Endothelial cell of umbilical vein (primary cell): Measurements from ENCODE around the gene CNIH1. TPM values are rescaled to one million over a fixed set of nuclear protein-coding genes. Genes with fewer than 3 reads are reported as not detected.

Experiments used
- BruUV-seq: library from RNA; stranded (reverse); fragments of 400-500 nt; replicated peaks from 2 replicates; lab custom pipeline; 2021; lab: Mats Ljungman, UMichigan
- CTCF ChIA-PET: fragments of 300-600, 350-600 bp; sonication (Branson Sonifier 250); formaldehyde crosslinking; loops from one replicate; lab custom pipeline; 2021; ENCODE audit warnings: antibody characterized with exemption, inconsistent platforms; lab: Charles Lee
- POLR2A ChIA-PET: fragments of 300-600, 350-600 bp; sonication (Branson Sonifier 250); formaldehyde crosslinking; loops from one replicate; lab custom pipeline; 2021; ENCODE audit warnings: antibody characterized with exemption, inconsistent platforms; lab: Charles Lee
- DNase-seq: peaks from one replicate; pipeline ENCODE4 v3.0.0-alpha.2; 2011; ENCODE audit warnings: low read depth, low spot score
- FAIRE-seq: peaks from 2 replicates; lab custom pipeline; 2011; peaks lifted over from hg19 to GRCh38; lab: Jason Lieb, UNC
- H2AFZ ChIP-seq: 2 replicates; pipeline ENCODE4 v1.6.0; 2012; ENCODE audit warnings: low read depth, low read length, control low read depth, inconsistent platforms
- H3K27ac ChIP-seq: 2 replicates; pipeline ENCODE4 v1.5.1; 2011; ENCODE audit warnings: low read depth, mild to moderate bottlenecking, control low read depth, low read length, moderate library complexity; ENCODE audit not compliant: insufficient read depth
- H3K27me3 ChIP-seq, 2 experiments: 2 replicates each; pipeline versions ENCODE4 v1.6.0 to v1.6.1; 2011; ENCODE audit warnings: low read length in 2 of 2, mixed read lengths in 1 of 2; ENCODE audit not compliant: control insufficient read depth in 2 of 2, insufficient read depth in 2 of 2
- H3K36me3 ChIP-seq, 2 experiments: 2 replicates in 1 of 2; 3 replicates in 1 of 2; pipeline ENCODE4 v1.5.1; 2011; ENCODE audit warnings: low read length in 2 of 2, mild to moderate bottlenecking in 1 of 2, moderate library complexity in 1 of 2; ENCODE audit not compliant: control insufficient read depth in 2 of 2, insufficient read depth in 2 of 2; ENCODE audit errors: extremely low read depth in 1 of 2
- H3K4me1 ChIP-seq: 3 replicates; pipeline ENCODE4 v1.5.1; 2011; ENCODE audit warnings: mild to moderate bottlenecking, low read length; ENCODE audit not compliant: control insufficient read depth, insufficient read depth; ENCODE audit errors: extremely low read depth
- H3K4me2 ChIP-seq: 2 replicates; pipeline ENCODE4 v1.6.1; 2011; ENCODE audit warnings: low read length, control low read depth, mixed read lengths; ENCODE audit not compliant: insufficient read depth
- H3K4me3 ChIP-seq, 3 experiments: fragments of 200-600 bp in 1 of 3; sonication (generic), shearing (Covaris generic) in 1 of 3; replicated peaks in 1 of 3; 2 replicates each; pipeline ENCODE4 v1.5.1; 2011 to 2016; ENCODE audit warnings: control low read depth in 3 of 3, low read length in 3 of 3, mild to moderate bottlenecking in 2 of 3, inconsistent platforms in 1 of 3, low read depth in 1 of 3, moderate library complexity in 1 of 3; ENCODE audit not compliant: insufficient read depth in 1 of 3
- H3K79me2 ChIP-seq: 2 replicates; pipeline ENCODE4 v1.6.0; 2012; ENCODE audit warnings: low read length, inconsistent platforms; ENCODE audit not compliant: control insufficient read depth, insufficient read depth
- H3K9ac ChIP-seq: replicated peaks from 2 replicates; pipeline ENCODE3; 2011; ENCODE audit warnings: low read length, control low read depth; ENCODE audit not compliant: insufficient read depth; ENCODE audit errors: extremely low read depth
- H3K9me1 ChIP-seq: replicated peaks from 3 replicates; pipeline ENCODE4 v1.6.0; 2011; ENCODE audit warnings: mild to moderate bottlenecking, low read length; ENCODE audit not compliant: control insufficient read depth, insufficient read depth; ENCODE audit errors: extremely low read depth
- H3K9me3 ChIP-seq: replicated peaks from 2 replicates; pipeline ENCODE4 v1.5.1; 2012; ENCODE audit warnings: low read length, inconsistent platforms; ENCODE audit not compliant: control insufficient read depth, insufficient read depth
- H4K20me1 ChIP-seq: replicated peaks from 2 replicates; pipeline ENCODE3; 2011; ENCODE audit warnings: mild to moderate bottlenecking, low read length; ENCODE audit not compliant: control insufficient read depth, insufficient read depth; ENCODE audit errors: extremely low read depth
- EZH2 ChIP-seq: IDR thresholded peaks from 2 replicates; pipeline ENCODE4 v1.6.1; 2012; ENCODE audit warnings: borderline replicate concordance, low read depth, mild to moderate bottlenecking, moderate library complexity, low read length, inconsistent platforms; ENCODE audit not compliant: severe bottlenecking
- FOS ChIP-seq: IDR thresholded peaks from 2 replicates; pipeline ENCODE4 v1.6.1; 2011; ENCODE audit warnings: mild to moderate bottlenecking, low read length, moderate library complexity, borderline replicate concordance; ENCODE audit not compliant: insufficient read depth
- GATA2 ChIP-seq: IDR thresholded peaks from 2 replicates; pipeline ENCODE4 v1.7.0; 2011; ENCODE audit warnings: low read depth, mild to moderate bottlenecking, moderate library complexity, mixed read lengths, low read length; ENCODE audit not compliant: insufficient read length, insufficient read depth
- JUN ChIP-seq: IDR thresholded peaks from 2 replicates; pipeline ENCODE4 v1.6.1; 2011; ENCODE audit warnings: borderline replicate concordance, low read depth; ENCODE audit not compliant: insufficient read length, insufficient read depth
- MYC ChIP-seq: IDR thresholded peaks from one replicate; pipeline ENCODE4 v1.6.1; 2011; ENCODE audit warnings: mild to moderate bottlenecking, low read depth, low read length
- POLR2A ChIP-seq: IDR thresholded peaks from 2 replicates; pipeline ENCODE4 v1.6.1; 2012; ENCODE audit warnings: low read depth, mild to moderate bottlenecking, control low read depth, low read length
- POLR2AphosphoS5 ChIP-seq: IDR thresholded peaks from 2 replicates; pipeline ENCODE4 v1.6.1; 2012; ENCODE audit warnings: low read depth, mild to moderate bottlenecking, control low read depth, low read length, moderate library complexity; ENCODE audit not compliant: insufficient read depth
- dilution Hi-C: fragments of 300-500 bp; cut with MboI; formaldehyde crosslinking; loops from one replicate; pipeline ENCODE4 v1.15.0; 2019; ENCODE audit warnings: low sequenced_read_pairs; ENCODE audit not compliant: extremely low pct_ligation_motif_present
- intact Hi-C: fragments of 100-400 bp; cut with micrococcal nuclease; formaldehyde crosslinking; loops from one replicate; pipeline ENCODE4 v1.10.0; 2022
- polyA plus RNA-seq, 4 experiments: library from polyadenylated mRNA; depleted of rRNA in 3 of 4; stranded (reverse) in 3 of 4; unstranded in 1 of 4; fragments of >200 nt; gene quantifications; 2 replicates each; pipeline versions ENCODE4 v1.2.1 to v1.2.3, GENCODE V29; 2011 to 2012; ENCODE audit warnings: missing spikeins in 1 of 4
- total RNA-seq: library from RNA; stranded (reverse); gene quantifications from 2 replicates; pipeline ENCODE4 v1.2.3, GENCODE V29; 2021
- TF ChIP-seq, protein P1 (sequence below), 2 donors: IDR thresholded peaks; 1 replicate in 1 of 2; 2 replicates in 1 of 2; pipeline ENCODE4 v1.5.1; 2011; ENCODE audit warnings: low read length in 2 of 2, mild to moderate bottlenecking in 2 of 2, moderate library complexity in 2 of 2, control low read depth in 1 of 2, inconsistent platforms in 1 of 2, low read depth in 1 of 2; ENCODE audit not compliant: insufficient read depth in 1 of 2; ENCODE audit errors: extremely low read depth in 1 of 2
- TF ChIP-seq, protein P2 (sequence below): IDR thresholded peaks from 2 replicates; pipeline ENCODE4 v1.6.1; 2011; ENCODE audit not compliant: insufficient read depth, insufficient read length

CNIH1 gene
- total and polyA plus RNA-seq, 2 donors (not counting 3 experiments of a cell fraction or from before 2014, with no cell fraction given) = 125 to 328 TPM

DNA sequence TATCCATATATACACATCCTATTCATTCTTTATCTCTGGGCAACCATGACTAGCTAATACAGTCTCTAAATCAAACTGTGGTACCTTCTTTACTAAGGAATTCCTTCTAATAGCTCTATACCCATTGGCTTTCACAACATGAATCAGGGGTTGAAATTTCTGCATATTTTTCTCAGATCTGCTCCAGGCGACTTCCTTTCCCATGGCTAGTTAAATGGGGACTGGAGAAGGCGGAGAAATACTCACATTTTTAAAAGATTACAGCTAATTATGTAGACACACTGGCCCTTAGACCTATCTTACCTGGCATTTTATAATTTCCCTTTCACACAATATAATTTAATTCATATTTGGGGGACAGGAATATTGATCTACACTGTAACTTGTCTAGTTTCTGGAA is 45.5 kb downstream of the CNIH1 start:
- intact Hi-C loops (loop anchor here (2.0 kb wide), 2 partner anchors 31 to 45 kb away; partner anchors contain the start of gene CNIH1), dilution Hi-C loops (no loop called here)
- Histone ChIP-seq H3K4me3 (no peak overlapping the region), H3K4me2 (no peak overlapping the region), H3K79me2 (peaks cover 13% of the 10 kb centered on the region), H3K27me3 (peaks cover 0 to 10% of the 10 kb centered on the region in 2 experiments), H2AFZ (no peak overlapping the region), H3K9ac (no peak overlapping the region), H3K36me3 (no peaks in the 10 kb centered on the region), H3K9me1 (no peaks in the 10 kb centered on the region), H3K27ac (no peak overlapping the region), H3K9me3 (no peaks in the 10 kb centered on the region), H4K20me1 (no peaks in the 10 kb centered on the region), H3K4me1 (peaks cover 8% of the 10 kb centered on the region)
- TF ChIP-seq FOS (no peak), POLR2A (no peak), POLR2AphosphoS5 (no peak), MYC (no peak), EZH2 (no peak), GATA2 (no peak), JUN (no peak)
- TF ChIP-seq, protein P1, sequence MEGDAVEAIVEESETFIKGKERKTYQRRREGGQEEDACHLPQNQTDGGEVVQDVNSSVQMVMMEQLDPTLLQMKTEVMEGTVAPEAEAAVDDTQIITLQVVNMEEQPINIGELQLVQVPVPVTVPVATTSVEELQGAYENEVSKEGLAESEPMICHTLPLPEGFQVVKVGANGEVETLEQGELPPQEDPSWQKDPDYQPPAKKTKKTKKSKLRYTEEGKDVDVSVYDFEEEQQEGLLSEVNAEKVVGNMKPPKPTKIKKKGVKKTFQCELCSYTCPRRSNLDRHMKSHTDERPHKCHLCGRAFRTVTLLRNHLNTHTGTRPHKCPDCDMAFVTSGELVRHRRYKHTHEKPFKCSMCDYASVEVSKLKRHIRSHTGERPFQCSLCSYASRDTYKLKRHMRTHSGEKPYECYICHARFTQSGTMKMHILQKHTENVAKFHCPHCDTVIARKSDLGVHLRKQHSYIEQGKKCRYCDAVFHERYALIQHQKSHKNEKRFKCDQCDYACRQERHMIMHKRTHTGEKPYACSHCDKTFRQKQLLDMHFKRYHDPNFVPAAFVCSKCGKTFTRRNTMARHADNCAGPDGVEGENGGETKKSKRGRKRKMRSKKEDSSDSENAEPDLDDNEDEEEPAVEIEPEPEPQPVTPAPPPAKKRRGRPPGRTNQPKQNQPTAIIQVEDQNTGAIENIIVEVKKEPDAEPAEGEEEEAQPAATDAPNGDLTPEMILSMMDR (IDR thresholded peaks at IDR 0.05; ENCODE audit: extremely low read depth in 1 of 2, insufficient read depth in 1 of 2, low read depth in 1 of 2, low read length in 2 of 2) = no peak
- TF ChIP-seq, protein P2, sequence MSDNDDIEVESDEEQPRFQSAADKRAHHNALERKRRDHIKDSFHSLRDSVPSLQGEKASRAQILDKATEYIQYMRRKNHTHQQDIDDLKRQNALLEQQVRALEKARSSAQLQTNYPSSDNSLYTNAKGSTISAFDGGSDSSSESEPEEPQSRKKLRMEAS = no peak
- FAIRE-seq = no peak
- POLR2A ChIA-PET = no interaction called here
- BruUV-seq = no TSS peak
- no peak for DNase-seq
- CTCF ChIA-PET = interaction anchor here (1.5 to 4.7 kb wide), 5 partner anchors 12 to 29 kb away, joined by 5 to 27 read pairs (median 7); no protein-coding TSS in a partner anchor
